CD8-positive, alpha-beta memory T cell (primary cell): Measurements from ENCODE around the gene SNAP25. TPM values are rescaled to one million over a fixed set of nuclear protein-coding genes. Genes with fewer than 3 reads are reported as not detected.

Source experiments
- CTCF ChIA-PET: fragments of 350-600 bp; sonication (Branson Sonifier 250); formaldehyde crosslinking; loops from one replicate; lab custom pipeline; 2021; ENCODE audit warnings: antibody characterized with exemption; lab: Charles Lee
- POLR2A ChIA-PET: fragments of 350-600 bp; sonication (Branson Sonifier 250); formaldehyde crosslinking; loops from one replicate; lab custom pipeline; 2021; ENCODE audit warnings: antibody characterized with exemption; lab: Charles Lee
- DNase-seq, 5 donors: peaks; one replicate each; pipeline versions ENCODE4 v3.0.0 to v3.0.0-alpha.2; 2020 to 2022; ENCODE audit warnings: mixed read lengths in 1 of 5
- H3K27ac ChIP-seq: one replicate; pipeline ENCODE4 v1.7.0; 2013; ENCODE audit warnings: low read depth, mild to moderate bottlenecking, low read length, moderate library complexity
- H3K27me3 ChIP-seq: 2 replicates; pipeline ENCODE4 v1.7.0; 2013; ENCODE audit warnings: low read length, mild to moderate bottlenecking; ENCODE audit not compliant: insufficient read depth, poor library complexity, severe bottlenecking
- H3K36me3 ChIP-seq: 2 replicates; pipeline ENCODE4 v1.7.0; 2013; ENCODE audit warnings: mild to moderate bottlenecking, low read length, moderate library complexity; ENCODE audit not compliant: insufficient read depth
- H3K4me1 ChIP-seq: 2 replicates; pipeline ENCODE4 v1.7.0; 2013; ENCODE audit warnings: mild to moderate bottlenecking, low read length, moderate library complexity; ENCODE audit not compliant: insufficient read depth
- H3K4me3 ChIP-seq: 2 replicates; pipeline ENCODE4 v1.7.0; 2013; ENCODE audit warnings: mild to moderate bottlenecking, low read length
- H3K9me3 ChIP-seq: 2 replicates; pipeline ENCODE4 v1.7.0; 2013; ENCODE audit warnings: mild to moderate bottlenecking, low read length
- H3K27ac Mint-ChIP-seq, 8 donors: one replicate each; pipeline ENCODE4 v1.8.0; 2020 to 2021; ENCODE audit warnings: mixed read lengths in 8 of 8, mild to moderate bottlenecking in 6 of 8, inconsistent platforms in 3 of 8, moderate library complexity in 3 of 8
- H3K27me3 Mint-ChIP-seq, 2 donors: one replicate each; pipeline ENCODE4 v1.8.0; 2020 to 2021; ENCODE audit warnings: mixed read lengths in 2 of 2, mild to moderate bottlenecking in 1 of 2, moderate library complexity in 1 of 2
- H3K36me3 Mint-ChIP-seq, 3 donors: one replicate each; pipeline ENCODE4 v1.8.0; 2020 to 2021; ENCODE audit warnings: mixed read lengths in 3 of 3, inconsistent platforms in 1 of 3, mild to moderate bottlenecking in 1 of 3
- H3K4me1 Mint-ChIP-seq, 3 donors: one replicate each; pipeline ENCODE4 v1.8.0; 2020 to 2021; ENCODE audit warnings: mixed read lengths in 3 of 3, inconsistent platforms in 1 of 3, mild to moderate bottlenecking in 1 of 3
- H3K4me3 Mint-ChIP-seq, 7 donors: one replicate each; pipeline ENCODE4 v1.8.0; 2020 to 2021; ENCODE audit warnings: mixed read lengths in 7 of 7, mild to moderate bottlenecking in 6 of 7, moderate library complexity in 4 of 7, inconsistent platforms in 2 of 7
- H3K9me3 Mint-ChIP-seq, 5 donors: one replicate each; pipeline ENCODE4 v1.8.0; 2020 to 2022; ENCODE audit warnings: mixed read lengths in 5 of 5, mild to moderate bottlenecking in 3 of 5, moderate library complexity in 2 of 5, inconsistent platforms in 1 of 5
- polyA plus RNA-seq: library from polyadenylated mRNA; unstranded; fragments of 300-500 nt; fragmentation: Illumina TruSeq; gene quantifications from one replicate; pipeline ENCODE4 v1.2.3, GENCODE V29; 2021
- total RNA-seq, 2 experiments: library from RNA; stranded (reverse); gene quantifications; one replicate each; pipeline ENCODE4 v1.2.3, GENCODE V29; 2021

Gene SNAP25
- total and polyA plus RNA-seq, 3 experiments from 2014 or later = 0.13 TPM; not detected in 2

GRCh38 chr20:10276878-10277580, 58.4 kb downstream of the SNAP25 start:
- H3K4me3 ChIP-seq = no peak overlapping the region
- Mint-ChIP-seq H3K4me1 (no peaks in the 10 kb centered on the region), H3K36me3 (no peaks in the 10 kb centered on the region), H3K27ac (no peak overlapping the region), H3K9me3 (peaks cover 0 to 2% (median 0%) of the 10 kb centered on the region in 5 donors), H3K4me3 (no peak overlapping the region), H3K27me3 (peaks cover 4 to 26% of the 10 kb centered on the region in 2 donors)
- POLR2A ChIA-PET = no interaction called here
- no peak for DNase-seq
- H3K27me3 ChIP-seq = no peaks in the 10 kb centered on the region
- CTCF ChIA-PET = no interaction called here
- no peaks in the 10 kb centered on the region for H3K4me1 ChIP-seq
- no peaks in the 10 kb centered on the region for H3K36me3 ChIP-seq
- H3K9me3 ChIP-seq = no peaks in the 10 kb centered on the region
- no peak overlapping the region for H3K27ac ChIP-seq

DNA sequence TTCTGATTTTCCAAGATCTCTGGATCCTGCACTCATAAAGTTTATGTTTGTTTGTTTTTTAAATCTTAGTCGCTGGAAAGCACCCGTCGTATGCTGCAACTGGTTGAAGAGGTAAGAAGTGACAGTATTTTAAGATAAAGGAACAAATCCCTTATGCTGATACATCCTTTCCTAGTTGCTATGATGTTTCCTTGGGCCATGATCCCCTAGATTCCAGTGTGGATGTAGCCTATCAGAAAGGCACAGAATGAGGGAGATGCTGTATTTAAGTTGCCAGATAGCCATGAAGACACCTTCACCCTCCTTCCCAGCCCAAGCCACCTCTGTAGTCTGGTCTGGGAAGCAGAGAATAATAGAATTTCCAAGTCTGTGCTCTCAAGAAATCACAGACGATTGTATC, 59.0 kb downstream of the SNAP25 start:
- Mint-ChIP-seq H3K4me3 (no peak overlapping the region), H3K9me3 (peaks cover 0 to 2% (median 0%) of the 10 kb centered on the region in 5 donors), H3K27me3 (peaks cover 4 to 26% of the 10 kb centered on the region in 2 donors), H3K27ac (no peak overlapping the region), H3K36me3 (no peaks in the 10 kb centered on the region), H3K4me1 (no peaks in the 10 kb centered on the region)
- no peaks in the 10 kb centered on the region for H3K4me1 ChIP-seq
- H3K4me3 ChIP-seq = no peak overlapping the region
- no peaks in the 10 kb centered on the region for H3K27me3 ChIP-seq
- H3K27ac ChIP-seq = no peak overlapping the region
- no peaks in the 10 kb centered on the region for H3K9me3 ChIP-seq
- DNase-seq = no peak
- ChIA-PET CTCF (no interaction called here), POLR2A (no interaction called here)
- H3K36me3 ChIP-seq = no peaks in the 10 kb centered on the region

DNA sequence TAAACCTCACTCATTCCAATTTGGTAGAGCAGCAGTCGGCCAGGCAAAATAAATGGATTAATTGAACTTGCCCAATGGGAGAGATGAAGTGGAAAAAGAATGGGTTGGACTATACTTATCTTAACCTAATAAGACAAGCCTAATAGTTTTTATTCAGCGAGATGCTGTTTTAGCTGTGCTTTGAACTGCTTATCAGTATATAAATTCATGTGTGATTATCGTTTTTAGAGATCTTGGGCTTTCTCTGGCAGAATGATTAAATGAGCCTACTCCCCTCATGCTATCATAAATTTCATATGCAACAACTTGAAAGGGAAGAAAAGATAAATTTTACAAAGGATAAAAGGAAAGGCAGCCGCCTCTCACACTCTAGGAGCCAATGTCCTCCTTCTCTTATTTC, 59.8 kb downstream of the SNAP25 start:
- Histone ChIP-seq H3K27me3 (no peaks in the 10 kb centered on the region), H3K27ac (no peak overlapping the region), H3K9me3 (no peaks in the 10 kb centered on the region), H3K36me3 (no peaks in the 10 kb centered on the region), H3K4me1 (no peaks in the 10 kb centered on the region), H3K4me3 (no peak overlapping the region)
- peaks cover 4 to 23% of the 10 kb centered on the region in 2 donors for H3K27me3 Mint-ChIP-seq
- CTCF ChIA-PET = no interaction called here
- H3K27ac Mint-ChIP-seq = no peak overlapping the region
- no peaks in the 10 kb centered on the region for H3K4me1 Mint-ChIP-seq
- POLR2A ChIA-PET = no interaction called here
- H3K36me3 Mint-ChIP-seq = no peaks in the 10 kb centered on the region
- H3K4me3 Mint-ChIP-seq = no peak overlapping the region
- H3K9me3 Mint-ChIP-seq = no peaks in the 10 kb centered on the region
- no peak for DNase-seq

DNA sequence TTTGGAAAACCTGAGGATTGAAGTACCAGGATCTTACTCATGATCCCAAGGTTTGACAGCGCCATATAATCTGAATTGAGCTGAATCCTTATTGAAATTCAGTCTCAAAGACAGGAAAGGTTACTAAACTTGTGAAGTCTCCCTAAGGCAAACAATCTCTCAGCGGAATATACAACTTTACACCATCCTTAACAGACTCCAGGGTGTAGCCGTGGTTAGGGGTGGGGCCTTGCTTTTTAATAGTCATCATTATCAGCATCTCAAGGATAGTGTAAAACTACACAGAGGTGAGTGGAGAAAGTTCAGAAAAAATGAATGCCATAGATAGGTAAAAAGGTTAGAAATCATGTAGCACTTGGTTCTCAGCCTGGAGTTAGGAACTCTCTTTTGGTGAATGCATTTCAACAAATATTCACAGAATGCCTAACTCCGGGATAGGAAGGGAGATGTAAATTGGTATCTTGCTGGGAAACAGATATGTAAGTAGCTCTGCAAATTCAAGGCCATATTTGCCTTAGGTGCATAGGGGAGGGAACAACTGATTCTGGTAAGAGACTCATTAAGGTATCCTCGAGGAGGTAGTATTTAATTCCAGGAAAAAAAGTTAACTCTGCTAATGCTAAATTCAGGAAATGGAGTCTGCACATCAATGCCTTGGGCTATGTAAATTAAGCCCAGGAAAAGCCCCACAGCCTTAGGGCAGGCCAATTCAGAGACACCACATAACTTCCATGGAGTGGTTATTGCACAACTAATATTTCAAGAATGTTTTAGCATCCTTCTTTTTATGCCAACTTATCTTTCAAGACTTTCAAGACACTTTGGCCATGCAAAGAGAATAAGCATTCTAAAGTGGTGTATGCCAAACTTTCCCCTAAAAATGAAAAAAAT, 61.6 kb downstream of the SNAP25 start:
- Histone ChIP-seq H3K27ac (no peak overlapping the region), H3K9me3 (no peaks in the 10 kb centered on the region), H3K4me3 (no peak overlapping the region), H3K36me3 (no peaks in the 10 kb centered on the region), H3K27me3 (no peaks in the 10 kb centered on the region), H3K4me1 (no peaks in the 10 kb centered on the region)
- CTCF ChIA-PET = no interaction called here
- H3K27me3 Mint-ChIP-seq = peaks cover 7 to 26% of the 10 kb centered on the region in 2 donors
- no peak for DNase-seq
- POLR2A ChIA-PET = no interaction called here
- H3K4me3 Mint-ChIP-seq = no peak overlapping the region
- peaks cover 0 to 2% (median 0%) of the 10 kb centered on the region in 5 donors for H3K9me3 Mint-ChIP-seq
- H3K36me3 Mint-ChIP-seq = no peaks in the 10 kb centered on the region
- H3K27ac Mint-ChIP-seq = no peak overlapping the region
- H3K4me1 Mint-ChIP-seq = no peaks in the 10 kb centered on the region

DNA sequence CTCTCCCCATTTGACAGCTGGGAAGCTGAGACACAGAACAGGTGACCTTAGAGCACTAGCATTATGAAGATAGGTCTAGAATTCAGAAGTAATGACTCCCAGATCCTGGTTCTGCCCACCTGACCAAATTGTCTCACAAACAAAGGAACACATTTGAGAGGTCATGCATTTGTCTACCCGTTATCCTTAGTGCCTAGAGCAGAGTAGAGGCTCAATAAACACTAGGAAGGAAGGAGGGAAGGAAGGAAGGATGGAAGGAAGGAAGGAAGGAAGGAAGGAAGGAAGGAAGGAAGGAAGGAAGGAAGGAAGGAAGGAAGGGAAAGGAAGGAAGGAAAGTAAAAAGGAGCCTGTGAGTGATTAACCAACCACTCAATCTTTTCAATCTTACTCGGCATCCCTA, 63.3 kb downstream of the SNAP25 start:
- ChIA-PET POLR2A (no interaction called here), CTCF (no interaction called here)
- Histone ChIP-seq H3K27ac (no peak overlapping the region), H3K27me3 (no peaks in the 10 kb centered on the region), H3K4me3 (no peak overlapping the region), H3K9me3 (no peaks in the 10 kb centered on the region), H3K4me1 (no peaks in the 10 kb centered on the region), H3K36me3 (no peaks in the 10 kb centered on the region)
- Mint-ChIP-seq H3K36me3 (peaks cover 0 to 4% (median 0%) of the 10 kb centered on the region in 3 donors), H3K4me1 (no peaks in the 10 kb centered on the region), H3K27ac (no peak overlapping the region), H3K27me3 (peaks cover 10 to 36% of the 10 kb centered on the region in 2 donors), H3K4me3 (no peak overlapping the region), H3K9me3 (peaks cover 0 to 2% (median 2%) of the 10 kb centered on the region in 5 donors)
- DNase-seq = no peak

DNA sequence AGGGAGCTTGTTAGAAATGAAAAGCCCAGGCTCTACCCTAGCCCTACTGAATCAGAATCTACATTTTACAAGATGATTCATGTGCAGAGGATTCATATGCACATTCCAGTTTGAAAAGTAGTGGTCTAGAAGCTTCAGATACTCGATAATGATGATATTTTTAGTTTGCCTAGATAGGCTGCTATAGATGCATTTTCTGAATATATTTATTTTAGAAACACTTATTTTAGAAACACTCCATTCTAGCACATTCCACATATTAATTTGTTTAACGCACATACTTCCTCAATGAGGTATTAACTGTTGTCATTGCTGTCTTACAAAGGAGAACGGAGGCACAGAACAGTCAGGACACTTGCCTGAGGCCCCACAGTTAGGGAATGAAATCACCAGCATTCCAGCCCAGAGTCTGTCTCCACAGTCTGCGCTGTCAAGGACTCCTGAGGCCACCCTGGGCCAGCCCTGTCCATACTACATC, 64.4 kb downstream of the SNAP25 start:
- no peaks in the 10 kb centered on the region for H3K36me3 ChIP-seq
- Mint-ChIP-seq H3K4me1 (no peaks in the 10 kb centered on the region), H3K27me3 (peaks cover 10 to 32% of the 10 kb centered on the region in 2 donors), H3K27ac (no peak overlapping the region), H3K4me3 (no peak overlapping the region), H3K36me3 (peaks cover 0 to 4% (median 0%) of the 10 kb centered on the region in 3 donors), H3K9me3 (peaks cover 0 to 2% (median 2%) of the 10 kb centered on the region in 5 donors)
- H3K9me3 ChIP-seq = no peaks in the 10 kb centered on the region
- no peak for DNase-seq
- H3K4me1 ChIP-seq = no peaks in the 10 kb centered on the region
- POLR2A ChIA-PET = no interaction called here
- no peaks in the 10 kb centered on the region for H3K27me3 ChIP-seq
- CTCF ChIA-PET = no interaction called here
- no peak overlapping the region for H3K27ac ChIP-seq
- H3K4me3 ChIP-seq = no peak overlapping the region

- no peaks in the 10 kb centered on the region for H3K4me1 ChIP-seq
- POLR2A ChIA-PET = no interaction called here
- H3K4me1 Mint-ChIP-seq = no peaks in the 10 kb centered on the region
These were observed 67.7 kb downstream of the SNAP25 start for GRCh38 chr20:10286356-10286755.

GRCh38 chr20:10288421-10288820, 69.8 kb downstream of the SNAP25 start:
- DNase-seq = no peak
- Mint-ChIP-seq H3K27me3 (peaks cover 9 to 34% of the 10 kb centered on the region in 2 donors), H3K4me1 (no peaks in the 10 kb centered on the region)

More at GRCh38 chr20:10286356-10286755, 67.7 kb downstream of the SNAP25 start:
- Histone ChIP-seq H3K27me3 (no peaks in the 10 kb centered on the region), H3K27ac (no peak overlapping the region), H3K36me3 (no peaks in the 10 kb centered on the region), H3K4me3 (no peak overlapping the region), H3K9me3 (no peaks in the 10 kb centered on the region)
- Mint-ChIP-seq H3K9me3 (peaks cover 0 to 2% (median 2%) of the 10 kb centered on the region in 5 donors), H3K27ac (no peak overlapping the region), H3K27me3 (peaks cover 13 to 28% of the 10 kb centered on the region in 2 donors), H3K36me3 (peaks cover 0 to 4% (median 0%) of the 10 kb centered on the region in 3 donors), H3K4me3 (no peak overlapping the region)
- no peak for DNase-seq
- CTCF ChIA-PET = no interaction called here

More at GRCh38 chr20:10288421-10288820, 69.8 kb downstream of the SNAP25 start:
- Histone ChIP-seq H3K36me3 (no peaks in the 10 kb centered on the region), H3K27me3 (no peaks in the 10 kb centered on the region), H3K9me3 (no peaks in the 10 kb centered on the region), H3K27ac (no peak overlapping the region), H3K4me1 (no peaks in the 10 kb centered on the region), H3K4me3 (no peak overlapping the region)
- Mint-ChIP-seq H3K27ac (no peak overlapping the region), H3K9me3 (peaks cover 0 to 2% (median 2%) of the 10 kb centered on the region in 5 donors), H3K36me3 (peaks cover 0 to 4% (median 0%) of the 10 kb centered on the region in 3 donors), H3K4me3 (no peak overlapping the region)
- ChIA-PET CTCF (no interaction called here), POLR2A (no interaction called here)
